GM12872 (cell line): Measurements from ENCODE around the gene PHKG1.

Source experiments
- CTCF ChIP-seq: IDR thresholded peaks from 3 replicates; pipeline ENCODE4 v1.5.1; 2011; ENCODE audit warnings: low read depth, mild to moderate bottlenecking, low read length, moderate library complexity; ENCODE audit not compliant: insufficient read depth

PHKG1 gene

GRCh38 chr7:56107954-56108258 is 15.2 kb upstream of the PHKG1 start:
- no peak for TF ChIP-seq CTCF

GRCh38 chr7:56106108-56107073 is 13.6 kb upstream of the PHKG1 start, which contains the start of gene CHCHD2:
Gene CHCHD2 (minus strand): TSS chr7:56106476. CDS start chr7:56106413, 63 bp downstream.
- no peak for TF ChIP-seq CTCF

- TF ChIP-seq CTCF, result no peak
These were observed 12.8 kb upstream of the PHKG1 start for GRCh38 chr7:56105508-56105907.

- TF ChIP-seq CTCF, result no peak
These were observed 6.9 kb upstream of the PHKG1 start for GRCh38 chr7:56099653-56100052.

- TF ChIP-seq CTCF, result no peak
These were observed 4.9 kb upstream of the PHKG1 start for GRCh38 chr7:56097700-56098099.

GRCh38 chr7:56091591-56091990 is 1.2 kb downstream of the PHKG1 start:
- TF ChIP-seq CTCF, result no peak

- no peak for TF ChIP-seq CTCF
These were observed 5.3 kb downstream of the PHKG1 start for GRCh38 chr7:56087445-56087844.
